ENCODE results near the gene CAMK1D.

Gene CAMK1D

DNA sequence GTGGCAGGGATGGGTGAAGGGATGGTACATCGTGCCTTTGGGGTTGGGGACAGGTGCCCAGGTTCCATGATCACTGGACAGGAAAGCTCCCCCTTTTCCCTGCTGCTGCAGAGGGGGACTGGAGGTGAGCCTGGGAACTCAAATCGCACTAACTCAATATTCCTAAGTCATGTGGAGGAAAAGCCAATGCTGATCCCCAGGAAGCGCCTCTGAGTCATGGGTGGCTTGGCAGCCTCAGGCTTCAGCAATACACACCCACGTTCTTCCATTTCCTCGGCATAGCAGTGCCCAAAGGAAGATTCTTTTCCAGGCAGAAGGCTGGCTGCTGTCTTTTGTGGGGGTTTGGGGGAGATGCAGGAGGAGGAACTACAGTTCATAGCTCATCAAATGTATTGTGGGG is 486.4 kb downstream of the CAMK1D start:
- no peak for TF ChIP-seq EZH2phosphoT487 (IDR thresholded peaks at IDR 0.05; ENCODE audit: low read length)
- no peak for TF ChIP-seq EZH2 (optimal IDR thresholded peaks at IDR 0.05; ENCODE audit: low read depth, low read length)
- TF ChIP-seq, protein P1, sequence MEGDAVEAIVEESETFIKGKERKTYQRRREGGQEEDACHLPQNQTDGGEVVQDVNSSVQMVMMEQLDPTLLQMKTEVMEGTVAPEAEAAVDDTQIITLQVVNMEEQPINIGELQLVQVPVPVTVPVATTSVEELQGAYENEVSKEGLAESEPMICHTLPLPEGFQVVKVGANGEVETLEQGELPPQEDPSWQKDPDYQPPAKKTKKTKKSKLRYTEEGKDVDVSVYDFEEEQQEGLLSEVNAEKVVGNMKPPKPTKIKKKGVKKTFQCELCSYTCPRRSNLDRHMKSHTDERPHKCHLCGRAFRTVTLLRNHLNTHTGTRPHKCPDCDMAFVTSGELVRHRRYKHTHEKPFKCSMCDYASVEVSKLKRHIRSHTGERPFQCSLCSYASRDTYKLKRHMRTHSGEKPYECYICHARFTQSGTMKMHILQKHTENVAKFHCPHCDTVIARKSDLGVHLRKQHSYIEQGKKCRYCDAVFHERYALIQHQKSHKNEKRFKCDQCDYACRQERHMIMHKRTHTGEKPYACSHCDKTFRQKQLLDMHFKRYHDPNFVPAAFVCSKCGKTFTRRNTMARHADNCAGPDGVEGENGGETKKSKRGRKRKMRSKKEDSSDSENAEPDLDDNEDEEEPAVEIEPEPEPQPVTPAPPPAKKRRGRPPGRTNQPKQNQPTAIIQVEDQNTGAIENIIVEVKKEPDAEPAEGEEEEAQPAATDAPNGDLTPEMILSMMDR (IDR thresholded peaks at IDR 0.05; ENCODE audit: low read length), result no peak
- Histone ChIP-seq H3K4me3 (ENCODE audit: low read length) (no peak overlapping the region), H3K4me2 (ENCODE audit: low read depth, low read length) (no peak overlapping the region), H2AFZ (ENCODE audit: low read length) (no peak overlapping the region), H3K9ac (ENCODE audit: low read length) (no peak overlapping the region), H3K9me3 (replicated peaks; ENCODE audit: insufficient read depth, low read length) (no peaks in the 10 kb centered on the region), H3K27ac (ENCODE audit: low read length) (no peak overlapping the region), H3K9me2 (replicated peaks; ENCODE audit: insufficient read depth, low read length) (no peaks in the 10 kb centered on the region), H3K36me3 (replicated peaks; ENCODE audit: insufficient read depth, low read length) (no peaks in the 10 kb centered on the region), H4K20me1 (ENCODE audit: insufficient read depth, low read length) (no peaks in the 10 kb centered on the region), H3K4me1 (ENCODE audit: low read length) (no peaks in the 10 kb centered on the region), H3K27me3 (replicated peaks; ENCODE audit: insufficient read depth, low read length) (no peaks in the 10 kb centered on the region), H3K79me2 (ENCODE audit: low read length) (no peaks in the 10 kb centered on the region), H3F3A (ENCODE audit: insufficient read depth, low read length) (no peaks in the 10 kb centered on the region)
- no peak for DNase-seq

DNA sequence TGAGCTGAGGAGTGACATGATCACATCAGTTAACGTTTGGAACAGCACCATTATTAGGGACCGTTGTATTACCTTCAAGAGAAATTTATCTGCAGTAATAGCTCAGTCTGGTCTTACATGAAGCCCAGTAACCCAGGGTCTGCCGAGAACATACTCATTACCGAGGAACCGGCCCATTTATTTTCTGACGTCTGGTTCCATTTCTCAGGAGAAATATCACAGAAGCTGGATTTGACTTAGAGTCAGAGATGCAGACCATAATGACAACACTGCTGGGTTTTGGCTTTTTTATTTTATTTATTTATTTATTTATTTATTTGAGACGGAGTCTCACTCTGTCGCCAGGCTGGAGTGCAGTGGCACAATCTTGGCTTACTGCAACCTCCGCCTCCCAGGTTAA is 489.0 kb downstream of the CAMK1D start:
- TF ChIP-seq EZH2 (optimal IDR thresholded peaks at IDR 0.05; ENCODE audit: low read depth, low read length) (no peak), EZH2phosphoT487 (IDR thresholded peaks at IDR 0.05; ENCODE audit: low read length) (no peak)
- TF ChIP-seq, protein P1 (IDR thresholded peaks at IDR 0.05; ENCODE audit: low read length), result no peak
- no peaks in the 10 kb centered on the region for H4K20me1 ChIP-seq (ENCODE audit: insufficient read depth, low read length)
- H3K9me3 ChIP-seq (replicated peaks; ENCODE audit: insufficient read depth, low read length), result no peaks in the 10 kb centered on the region
- no peaks in the 10 kb centered on the region for H3K79me2 ChIP-seq (ENCODE audit: low read length)
- H3K27ac ChIP-seq (ENCODE audit: low read length), result no peak overlapping the region
- no peaks in the 10 kb centered on the region for H3K9me2 ChIP-seq (replicated peaks; ENCODE audit: insufficient read depth, low read length)
- no peaks in the 10 kb centered on the region for H3K4me1 ChIP-seq (ENCODE audit: low read length)
- H3K9ac ChIP-seq (ENCODE audit: low read length), result no peak overlapping the region
- no peaks in the 10 kb centered on the region for H3K36me3 ChIP-seq (replicated peaks; ENCODE audit: insufficient read depth, low read length)
- no peak overlapping the region for H3K4me3 ChIP-seq (ENCODE audit: low read length)
- no peak overlapping the region for H2AFZ ChIP-seq (ENCODE audit: low read length)
- no peak for DNase-seq
- no peak overlapping the region for H3K4me2 ChIP-seq (ENCODE audit: low read depth, low read length)
- no peaks in the 10 kb centered on the region for H3F3A ChIP-seq (ENCODE audit: insufficient read depth, low read length)
- H3K27me3 ChIP-seq (replicated peaks; ENCODE audit: insufficient read depth, low read length), result no peaks in the 10 kb centered on the region

DNA sequence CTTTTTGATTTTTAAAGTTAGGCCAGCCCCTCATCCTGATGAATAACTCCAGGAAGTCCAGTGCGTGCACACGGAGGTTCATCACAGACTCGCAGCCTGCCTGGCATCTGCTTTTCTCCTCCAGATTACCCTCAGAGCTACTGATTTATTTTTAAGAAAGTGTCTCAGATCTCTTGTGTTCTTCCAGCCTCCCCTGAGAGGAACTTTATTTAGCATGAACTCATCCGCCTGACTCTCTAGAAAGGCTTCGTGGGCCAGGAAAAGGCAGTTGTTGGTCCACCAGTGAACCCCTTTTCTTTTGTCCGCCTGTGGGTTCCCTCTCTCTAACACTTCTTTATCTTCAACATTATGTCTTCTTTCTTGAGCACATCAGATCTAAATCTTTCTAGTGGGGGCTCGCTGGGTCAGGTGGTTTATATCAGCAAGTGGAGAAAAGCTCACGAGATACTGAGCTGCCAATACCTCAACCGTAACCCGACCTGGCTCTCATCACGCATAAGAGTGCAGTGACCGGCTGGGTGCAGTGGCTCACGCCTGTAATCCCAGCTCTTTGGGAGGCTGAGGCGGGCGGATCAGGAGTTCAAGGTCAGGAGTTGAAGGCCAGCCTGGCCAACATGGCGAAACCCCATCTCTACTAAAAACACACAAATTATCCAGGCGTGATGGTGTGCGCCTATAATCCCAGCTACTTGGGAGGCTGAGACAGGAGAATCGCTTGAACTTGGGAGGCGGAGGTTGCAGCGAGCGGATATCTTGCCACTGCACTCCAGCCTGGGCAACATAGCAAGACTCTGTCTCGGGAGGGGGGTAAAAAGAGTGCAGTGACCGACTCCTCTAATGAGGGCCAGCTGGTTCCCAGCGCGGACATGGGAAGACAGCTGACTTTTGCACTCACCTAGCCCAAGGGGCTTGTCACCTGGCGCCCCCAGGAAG is 489.9 kb downstream of the CAMK1D start:
- Histone ChIP-seq H4K20me1 (ENCODE audit: insufficient read depth, low read length) (no peaks in the 10 kb centered on the region), H3K4me2 (ENCODE audit: low read depth, low read length) (no peak overlapping the region), H3K9me2 (replicated peaks; ENCODE audit: insufficient read depth, low read length) (no peaks in the 10 kb centered on the region), H3K27me3 (replicated peaks; ENCODE audit: insufficient read depth, low read length) (no peaks in the 10 kb centered on the region), H3K9ac (ENCODE audit: low read length) (no peak overlapping the region), H3K79me2 (ENCODE audit: low read length) (no peaks in the 10 kb centered on the region), H3F3A (ENCODE audit: insufficient read depth, low read length) (no peaks in the 10 kb centered on the region), H3K36me3 (replicated peaks; ENCODE audit: insufficient read depth, low read length) (no peaks in the 10 kb centered on the region), H2AFZ (ENCODE audit: low read length) (no peak overlapping the region), H3K27ac (ENCODE audit: low read length) (no peak overlapping the region), H3K4me3 (ENCODE audit: low read length) (no peak overlapping the region), H3K4me1 (ENCODE audit: low read length) (no peaks in the 10 kb centered on the region), H3K9me3 (replicated peaks; ENCODE audit: insufficient read depth, low read length) (no peaks in the 10 kb centered on the region)
- no peak for DNase-seq
- TF ChIP-seq EZH2phosphoT487 (IDR thresholded peaks at IDR 0.05; ENCODE audit: low read length) (no peak), EZH2 (optimal IDR thresholded peaks at IDR 0.05; ENCODE audit: low read depth, low read length) (no peak)
- TF ChIP-seq, protein P1 (IDR thresholded peaks at IDR 0.05; ENCODE audit: low read length), result no peak
